Activated CD4-positive, alpha-beta T cell treated with anti-CD3 and anti-CD28 coated beads for 24 hours (primary cell): Measurements from ENCODE around the gene TMEM117.
"Not testable (repeated sequence)": the region's sequence is repeated elsewhere in the genome, so short reads cannot be mapped to it uniquely, and the experiment has no call there.

Experiments used
- DNase-seq, 2 donors: peaks; one replicate each; pipeline ENCODE4 v3.0.0-alpha.2; 2020; ENCODE audit warnings: low read depth in 2 of 2

The TMEM117 gene

GRCh38 chr12:44223736-44224135 is 387.9 kb downstream of the TMEM117 start:
- no peak for DNase-seq

GRCh38 chr12:44224399-44225148 is 388.7 kb downstream of the TMEM117 start:
- no peak for DNase-seq

DNA sequence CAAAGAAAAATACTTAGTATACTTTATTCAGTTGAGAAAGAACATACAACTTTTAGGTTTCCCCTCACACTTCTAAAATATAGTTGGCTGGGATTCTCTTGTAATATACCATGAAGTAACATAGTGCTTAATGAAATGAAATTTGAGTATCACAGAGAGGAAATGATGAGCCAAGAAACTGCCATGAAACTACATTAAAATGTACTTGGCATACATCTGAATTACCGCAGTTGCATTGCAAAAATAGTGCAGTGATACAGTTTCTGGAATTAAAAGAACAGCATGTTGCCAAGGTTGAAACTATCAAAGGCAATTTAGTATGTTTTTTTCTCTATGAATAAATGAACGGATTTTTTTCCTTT is 389.2 kb downstream of the TMEM117 start:
- no peak for DNase-seq

DNA sequence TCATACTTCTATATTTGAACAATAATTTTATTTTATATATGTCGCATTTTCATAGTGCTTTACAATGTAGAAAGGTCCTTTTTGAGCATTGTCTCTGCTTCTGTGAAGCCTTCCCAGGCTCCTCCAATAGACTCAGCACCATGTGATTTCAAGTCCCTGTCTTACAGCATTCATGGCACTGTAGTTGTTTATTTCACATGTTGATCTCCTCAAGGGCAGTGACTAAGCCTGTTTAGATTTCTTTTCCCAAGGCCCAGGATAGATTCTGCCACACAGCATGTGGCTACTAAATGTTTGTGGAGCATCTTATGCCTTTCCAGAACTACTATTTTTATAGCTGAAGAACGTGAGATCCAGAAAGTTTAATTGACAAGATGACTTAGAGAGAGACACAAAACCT is 391.7 kb downstream of the TMEM117 start:
- no peak for DNase-seq

- DNase-seq = no peak
Measured at GRCh38 chr12:44229846-44230245, 394.0 kb downstream of the TMEM117 start.

DNA sequence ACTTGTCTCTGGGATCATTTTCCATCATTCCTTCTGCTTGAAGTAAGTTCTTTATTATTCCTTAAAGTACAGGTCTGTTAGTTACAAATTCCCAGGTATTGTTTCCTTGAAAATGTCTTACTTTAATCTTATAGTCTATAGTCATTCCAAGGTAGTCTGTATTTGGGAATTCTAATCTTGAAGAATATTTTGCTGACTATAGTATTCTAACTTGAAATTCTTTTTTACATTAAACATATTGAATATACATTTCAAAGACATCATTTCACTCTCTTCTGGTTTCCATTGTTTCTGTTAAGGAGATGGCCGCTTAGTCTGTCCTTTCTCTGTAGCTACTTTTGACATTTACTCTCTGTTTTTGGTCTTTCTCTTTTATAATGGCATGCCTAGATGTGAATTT is 399.8 kb downstream of the TMEM117 start:
- DNase-seq = no peak

DNA sequence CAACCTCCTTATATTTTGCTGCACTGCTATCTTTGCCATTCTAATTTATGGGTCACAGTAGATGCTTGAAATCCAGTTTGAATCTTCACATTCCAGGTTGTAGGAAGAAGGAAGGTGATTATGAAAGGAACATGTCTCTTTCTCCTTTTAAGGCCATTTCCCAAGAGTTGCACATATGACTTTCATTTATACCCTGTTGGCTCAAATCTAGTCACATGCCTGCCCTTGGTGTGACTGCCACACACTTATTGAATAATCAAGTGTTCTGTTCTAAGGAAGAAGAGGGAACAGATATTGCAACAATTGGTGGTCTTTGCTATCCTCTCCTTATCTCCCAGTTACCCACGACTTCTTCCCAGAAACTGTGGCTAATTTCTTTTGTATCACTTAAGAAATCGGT is 404.3 kb downstream of the TMEM117 start:
- DNase-seq = no peak

DNA sequence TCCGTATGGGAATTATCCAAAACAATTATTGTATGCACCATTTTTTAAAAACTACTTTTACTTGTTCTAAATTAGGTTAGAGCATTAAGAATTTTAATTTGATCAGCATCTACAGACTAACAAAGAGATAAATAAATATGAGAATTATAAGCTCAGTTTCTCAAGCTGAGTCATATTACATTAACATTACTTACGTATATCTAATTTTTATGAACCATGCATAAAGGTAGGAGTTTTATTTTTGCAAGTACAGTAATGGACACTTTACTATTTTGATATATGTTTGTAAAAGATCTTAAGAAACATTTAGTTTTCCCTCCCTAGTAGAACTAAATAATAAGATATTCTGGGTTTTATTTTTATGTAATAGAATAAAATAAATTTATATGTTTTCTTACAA is 410.1 kb downstream of the TMEM117 start:
- DNase-seq = no peak

- no peak for DNase-seq
Measured at GRCh38 chr12:44246482-44247105, 410.7 kb downstream of the TMEM117 start.

GRCh38 chr12:44247588-44247987 is 411.7 kb downstream of the TMEM117 start:
- no peak for DNase-seq

GRCh38 chr12:44248436-44248835 is 412.6 kb downstream of the TMEM117 start:
- no peak for DNase-seq

DNA sequence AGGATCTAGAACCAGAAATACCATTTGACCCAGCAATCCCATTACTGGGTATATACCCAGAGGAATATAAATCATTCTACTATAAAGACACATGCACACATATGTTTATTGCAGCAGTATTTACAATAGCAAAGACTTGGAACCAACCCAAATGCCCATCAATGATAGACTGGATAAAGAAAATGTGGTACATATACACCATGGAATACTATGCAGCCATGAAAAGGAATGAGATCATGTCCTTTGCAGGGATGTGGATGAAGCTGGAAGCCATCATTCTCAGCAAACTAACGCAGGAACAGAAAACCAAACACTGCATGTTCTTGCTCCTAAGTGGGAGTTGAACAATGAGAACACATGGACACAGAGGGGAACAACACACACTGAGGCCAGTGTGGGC is 414.6 kb downstream of the TMEM117 start:
- not testable (repeated sequence) for DNase-seq

GRCh38 chr12:44253338-44253856 is 417.5 kb downstream of the TMEM117 start:
- DNase-seq = no peak

DNA sequence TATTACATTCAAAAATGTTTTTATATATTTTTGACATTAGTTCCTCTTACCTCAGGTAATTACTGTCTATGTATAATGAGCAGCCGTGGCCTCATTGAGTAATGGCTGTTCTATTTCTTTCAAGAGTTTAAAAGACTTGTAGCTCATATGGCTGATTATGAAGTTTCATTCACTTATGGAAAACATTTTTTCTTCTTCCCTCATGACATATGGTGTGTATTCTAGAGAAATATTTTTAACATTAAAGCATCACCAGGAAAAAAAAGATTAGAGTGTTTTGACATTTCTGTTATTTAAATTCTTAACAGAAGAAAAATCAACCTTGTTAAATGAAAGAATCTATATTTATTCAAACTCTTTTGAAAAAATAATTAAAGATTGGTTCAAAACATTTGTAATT is 422.4 kb downstream of the TMEM117 start:
- no peak for DNase-seq

DNA sequence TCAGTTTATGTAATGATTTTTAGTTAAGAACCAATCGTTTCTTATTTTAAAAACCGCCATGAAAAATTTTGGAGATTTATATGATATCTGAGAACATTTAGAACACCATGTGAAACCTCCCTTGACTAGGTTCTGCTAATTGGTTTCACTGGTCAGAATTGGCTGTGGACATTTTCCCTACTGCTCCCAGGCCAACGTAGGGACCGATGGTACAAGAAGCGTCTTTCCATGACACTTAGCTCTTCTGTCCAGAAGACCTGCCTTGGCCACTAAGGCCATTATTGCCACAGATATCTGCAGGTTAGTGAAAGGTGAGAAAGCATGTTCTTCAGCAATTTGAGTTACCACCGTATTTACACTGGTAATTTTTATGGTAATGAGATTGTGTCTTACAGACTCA is 424.0 kb downstream of the TMEM117 start:
- DNase-seq = no peak

GRCh38 chr12:44260581-44260980 is 424.7 kb downstream of the TMEM117 start:
- no peak for DNase-seq

DNA sequence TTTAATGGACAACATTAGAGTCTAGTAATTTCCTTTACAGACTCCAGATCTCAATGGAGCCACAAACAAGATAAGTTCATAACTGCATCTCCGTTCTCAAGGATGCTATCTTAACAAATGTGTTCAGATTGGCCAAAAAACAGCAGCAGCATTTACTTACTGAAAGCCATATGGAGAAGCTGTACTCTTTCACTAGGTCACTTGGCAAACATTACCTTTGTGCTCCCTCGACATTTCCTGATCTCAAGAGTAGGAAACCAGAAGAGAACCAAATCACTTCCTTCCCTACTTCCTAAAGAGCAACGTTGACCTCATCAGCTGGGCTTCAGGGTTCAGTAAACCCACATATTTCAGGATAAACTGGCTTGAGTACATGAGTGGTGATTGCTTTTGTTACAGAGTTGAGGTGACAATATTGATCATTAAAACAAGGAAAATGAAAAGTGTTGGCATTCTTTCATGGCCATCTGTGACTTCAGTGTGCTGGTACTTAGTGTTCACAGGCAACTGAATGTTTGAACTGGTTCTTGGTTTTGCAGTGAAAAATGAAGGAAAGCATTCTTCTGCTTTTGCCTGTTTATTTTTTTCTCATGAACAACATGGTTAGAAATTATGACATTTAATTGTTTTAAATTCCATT is 449.6 kb downstream of the TMEM117 start:
- DNase-seq = no peak

GRCh38 chr12:44286336-44286735 is 450.5 kb downstream of the TMEM117 start:
- DNase-seq = no peak

DNA sequence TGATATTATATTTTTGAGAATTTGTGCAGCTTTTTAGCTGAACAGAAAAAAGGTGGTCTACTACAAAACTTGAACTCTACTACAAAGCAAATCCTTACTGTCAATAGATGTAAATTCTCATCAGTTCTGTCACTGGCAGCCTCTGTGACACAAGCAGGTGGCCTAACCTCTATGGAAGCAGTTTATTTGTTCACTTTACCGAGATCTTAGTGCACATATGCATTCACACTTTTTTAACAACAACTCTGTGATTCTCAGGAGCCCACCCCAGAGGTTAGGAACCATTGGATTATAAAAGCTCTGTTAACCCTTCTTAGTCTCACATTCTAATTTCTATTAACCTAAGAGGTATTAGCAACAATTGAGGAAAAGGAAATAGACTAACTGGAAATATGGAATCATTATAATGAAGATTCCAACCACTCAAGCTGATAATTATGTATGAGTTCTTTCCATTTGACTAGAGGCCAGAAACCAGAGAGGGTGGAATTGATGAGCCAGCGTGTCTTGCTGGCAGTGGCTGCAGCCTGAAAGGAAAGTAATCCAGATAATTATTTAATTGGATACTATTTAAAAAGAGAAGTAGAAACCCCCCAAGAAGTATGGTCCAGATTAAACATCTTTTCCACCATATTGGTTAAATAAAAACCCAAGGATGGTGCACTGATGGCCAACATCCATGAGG is 451.1 kb downstream of the TMEM117 start:
- DNase-seq = no peak

- no peak for DNase-seq
Measured at GRCh38 chr12:44287545-44287944, 451.7 kb downstream of the TMEM117 start.

- DNase-seq = no peak
Measured at GRCh38 chr12:44294649-44295048, 458.8 kb downstream of the TMEM117 start.

GRCh38 chr12:44295958-44296623 is 460.2 kb downstream of the TMEM117 start:
- DNase-seq = no peak
